ENCODE measurements around the gene GSG1L2. TPM values are rescaled to one million over a fixed set of nuclear protein-coding genes. Genes with fewer than 3 reads are reported as not detected.
"Not testable (repeated sequence)": the region's sequence is repeated elsewhere in the genome, so short reads cannot be mapped to it uniquely, and the experiment has no call there.

Gene GSG1L2
- total RNA-seq, 1 donor from 2014 or later = not detected

- no peak for ATAC-seq
- no peaks in the 10 kb centered on the region for H3K9me3 ChIP-seq
- no peak for DNase-seq
- H3K27ac ChIP-seq = no peak within 1 kb of the TSS
- H3K36me3 ChIP-seq = no peaks in the 10 kb centered on the region
- no peaks in the 10 kb centered on the region for H3K27me3 ChIP-seq
- intact Hi-C loops (cut with DNase I) = no loop called here
- no peak for TF ChIP-seq CTCF (IDR thresholded peaks at IDR 0.05)
- H3K4me3 ChIP-seq = no peak within 1 kb of the TSS
- no peaks in the 10 kb centered on the region for H3K4me1 ChIP-seq
These were observed 30.7 kb downstream of the GSG1L2 start, which contains the start of gene DHRS7C for GRCh38 chr17:9790889-9791876. DHRS7C (minus strand) TSS chr17:9791592; CDS start chr17:9791284, 308 bp downstream.

GRCh38 chr17:9790316-9790715 lies 31.6 kb downstream of the GSG1L2 start:
- H3K27me3 ChIP-seq = no peaks in the 10 kb centered on the region
- H3K27ac ChIP-seq = no peak overlapping the region
- TF ChIP-seq CTCF (IDR thresholded peaks at IDR 0.05) = no peak
- no peak for ATAC-seq
- intact Hi-C loops (cut with DNase I) = no loop called here
- H3K9me3 ChIP-seq = no peaks in the 10 kb centered on the region
- no peak overlapping the region for H3K4me3 ChIP-seq
- no peaks in the 10 kb centered on the region for H3K4me1 ChIP-seq
- H3K36me3 ChIP-seq = no peaks in the 10 kb centered on the region
- no peak for DNase-seq

- DNase-seq (no peak), ATAC-seq (no peak)
- H3K27ac ChIP-seq = no peak overlapping the region
- H3K4me1 ChIP-seq = no peaks in the 10 kb centered on the region
- H3K4me3 ChIP-seq = no peak overlapping the region
- H3K36me3 ChIP-seq = no peaks in the 10 kb centered on the region
- no peaks in the 10 kb centered on the region for H3K27me3 ChIP-seq
- intact Hi-C loops (cut with DNase I) = no loop called here
- no peak for TF ChIP-seq CTCF (IDR thresholded peaks at IDR 0.05)
- H3K9me3 ChIP-seq = no peaks in the 10 kb centered on the region
These were observed 33.3 kb downstream of the GSG1L2 start for GRCh38 chr17:9788601-9789000.

GRCh38 chr17:9784544-9784943 lies 37.3 kb downstream of the GSG1L2 start:
- no peaks in the 10 kb centered on the region for H3K9me3 ChIP-seq
- no peak for DNase-seq
- no peaks in the 10 kb centered on the region for H3K4me1 ChIP-seq
- H3K27ac ChIP-seq = no peak overlapping the region
- H3K4me3 ChIP-seq = no peak overlapping the region
- intact Hi-C loops (cut with DNase I) = no loop called here
- no peak for ATAC-seq
- no peak for TF ChIP-seq CTCF (IDR thresholded peaks at IDR 0.05)
- no peaks in the 10 kb centered on the region for H3K36me3 ChIP-seq
- H3K27me3 ChIP-seq = peaks cover 8% of the 10 kb centered on the region

- H3K4me1 ChIP-seq, H3K27ac ChIP-seq: not testable (repeated sequence)
These were observed 38.4 kb downstream of the GSG1L2 start for GRCh38 chr17:9783465-9783864.

GRCh38 chr17:9783050-9783449 lies 38.8 kb downstream of the GSG1L2 start:
- no peak for ATAC-seq
- no peaks in the 10 kb centered on the region for H3K36me3 ChIP-seq
- intact Hi-C loops (cut with DNase I) = no loop called here
- TF ChIP-seq CTCF (IDR thresholded peaks at IDR 0.05) = no peak
- no peak overlapping the region for H3K4me3 ChIP-seq
- DNase-seq = no peak
- H3K4me1 ChIP-seq = no peaks in the 10 kb centered on the region
- no peaks in the 10 kb centered on the region for H3K9me3 ChIP-seq
- H3K27me3 ChIP-seq = peaks cover 8% of the 10 kb centered on the region
- no peak overlapping the region for H3K27ac ChIP-seq

More at GRCh38 chr17:9783465-9783864, 38.4 kb downstream of the GSG1L2 start:
- intact Hi-C loops (cut with DNase I); H3K36me3 ChIP-seq; ATAC-seq; H3K9me3 ChIP-seq; DNase-seq; H3K27me3 ChIP-seq; H3K4me3 ChIP-seq: not testable (repeated sequence)
